ENCODE data around the gene WDFY4.
"Not testable (repeated sequence)": the region's sequence is repeated elsewhere in the genome, so short reads cannot be mapped to it uniquely, and the experiment has no call there.

WDFY4 gene

GRCh38 chr10:48638739-48639527, 45.7 kb upstream of the WDFY4 start:
- Histone ChIP-seq H3K9me3 (no peaks in the 10 kb centered on the region), H3K36me3 (no peaks in the 10 kb centered on the region), H3K4me1 (peaks cover 10% of the 10 kb centered on the region), H3K4me3 (ENCODE audit: low read depth, low read length) (no peak overlapping the region), H3K27me3 (no peaks in the 10 kb centered on the region)
- DNase-seq = no peak
- TF ChIP-seq CTCF (IDR thresholded peaks at IDR 0.05; ENCODE audit: low read depth, low read length) = no peak

GRCh38 chr10:48639632-48640031, 45.0 kb upstream of the WDFY4 start:
- H3K36me3 ChIP-seq = no peaks in the 10 kb centered on the region
- no peak for DNase-seq
- H3K9me3 ChIP-seq = no peaks in the 10 kb centered on the region
- peaks cover 4% of the 10 kb centered on the region; the same call in 1 of the 2 replicates for H3K4me1 ChIP-seq
- TF ChIP-seq CTCF (IDR thresholded peaks at IDR 0.05; ENCODE audit: low read depth, low read length) = no peak
- H3K27me3 ChIP-seq = no peaks in the 10 kb centered on the region
- no peak overlapping the region for H3K4me3 ChIP-seq (ENCODE audit: low read depth, low read length)

- H3K27me3 ChIP-seq = no peaks in the 10 kb centered on the region
- H3K9me3 ChIP-seq = no peaks in the 10 kb centered on the region
- no peak for DNase-seq
- TF ChIP-seq CTCF (IDR thresholded peaks at IDR 0.05; ENCODE audit: low read depth, low read length) = no peak
- H3K4me1 ChIP-seq = no peaks in the 10 kb centered on the region
- H3K4me3 ChIP-seq (ENCODE audit: low read depth, low read length) = no peak overlapping the region
- no peaks in the 10 kb centered on the region for H3K36me3 ChIP-seq
These were observed 44.3 kb upstream of the WDFY4 start for GRCh38 chr10:48640326-48640725.

- not testable (repeated sequence) for H3K4me3 ChIP-seq (ENCODE audit: low read depth, low read length); H3K9me3 ChIP-seq; DNase-seq; H3K27me3 ChIP-seq; H3K4me1 ChIP-seq; H3K36me3 ChIP-seq
These were observed 43.5 kb upstream of the WDFY4 start for GRCh38 chr10:48641099-48641690.

GRCh38 chr10:48645600-48645999, 39.1 kb upstream of the WDFY4 start:
- Histone ChIP-seq H3K36me3 (no peaks in the 10 kb centered on the region), H3K27me3 (no peaks in the 10 kb centered on the region), H3K4me3 (ENCODE audit: low read depth, low read length) (no peak overlapping the region), H3K9me3 (no peaks in the 10 kb centered on the region), H3K4me1 (no peaks in the 10 kb centered on the region)
- no peak for TF ChIP-seq CTCF (IDR thresholded peaks at IDR 0.05; ENCODE audit: low read depth, low read length)
- no peak for DNase-seq

- H3K27me3 ChIP-seq; H3K9me3 ChIP-seq; H3K4me1 ChIP-seq; DNase-seq; H3K4me3 ChIP-seq (ENCODE audit: low read depth, low read length); H3K36me3 ChIP-seq: not testable (repeated sequence)
These were observed 37.6 kb upstream of the WDFY4 start for GRCh38 chr10:48647073-48647472.

GRCh38 chr10:48648172-48648942, 36.3 kb upstream of the WDFY4 start:
- H3K4me1 ChIP-seq = no peaks in the 10 kb centered on the region
- no peak for TF ChIP-seq CTCF (IDR thresholded peaks at IDR 0.05; ENCODE audit: low read depth, low read length)
- no peak for DNase-seq
- no peaks in the 10 kb centered on the region for H3K36me3 ChIP-seq
- no peaks in the 10 kb centered on the region for H3K27me3 ChIP-seq
- H3K9me3 ChIP-seq = no peaks in the 10 kb centered on the region
- no peak overlapping the region for H3K4me3 ChIP-seq (ENCODE audit: low read depth, low read length)
